AG09319 (cell line): ENCODE measurements around the gene ACAP3.

ENCODE experiments used
- DNase-seq: peaks from one replicate; pipeline ENCODE4 v3.0.0-alpha.2; 2010; ENCODE audit warnings: low read depth; ENCODE audit errors: extremely low read depth
- CTCF ChIP-seq: IDR thresholded peaks from 2 replicates; pipeline ENCODE4 v1.5.1; 2011; ENCODE audit warnings: low read depth, mild to moderate bottlenecking, inconsistent platforms, low read length, moderate library complexity

ACAP3 gene

GRCh38 chr1:1274931-1275431, 32.7 kb downstream of the ACAP3 start:
- no peak for DNase-seq
- no peak for TF ChIP-seq CTCF

GRCh38 chr1:1274299-1274930, 33.3 kb downstream of the ACAP3 start:
- no peak for TF ChIP-seq CTCF
- no peak for DNase-seq

GRCh38 chr1:1273512-1274298, 34.0 kb downstream of the ACAP3 start, which contains the start of gene UBE2J2:
TSS of gene UBE2J2 (minus strand) at chr1:1273854. CDS start at chr1:1267992, 5,862 bp downstream.
- DNase-seq = peak; percentile 86
- TF ChIP-seq CTCF = no peak

DNA sequence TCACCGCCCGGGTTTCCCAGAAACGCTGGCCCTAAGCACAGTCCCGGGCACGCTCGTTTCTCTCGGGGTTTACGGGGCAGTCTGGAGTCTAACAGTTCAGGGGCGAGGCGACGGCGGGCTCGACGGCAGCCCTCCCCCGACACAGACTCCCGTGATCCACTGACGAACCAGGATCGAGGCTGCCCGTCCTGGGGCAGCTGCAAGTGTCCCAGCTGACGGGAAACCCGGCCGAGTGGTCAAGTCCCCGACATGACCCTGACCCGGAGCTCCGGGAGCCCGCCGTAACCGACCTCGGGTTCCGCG, 34.6 kb downstream of the ACAP3 start:
- DNase-seq = no peak

GRCh38 chr1:1272341-1273208, 35.2 kb downstream of the ACAP3 start:
- DNase-seq = no peak
- TF ChIP-seq CTCF = no peak

More for the DNA sequence above, 34.6 kb downstream of the ACAP3 start:
- TF ChIP-seq CTCF = no peak

- no peak for TF ChIP-seq CTCF
- peak; percentile 35 for DNase-seq
These were observed 36.9 kb downstream of the ACAP3 start for GRCh38 chr1:1270813-1271212.
